Upper lobe of left lung (tissue), 6 donors: Measurements from ENCODE around the gene LRCOL1. TPM values are rescaled to one million over a fixed set of nuclear protein-coding genes. Genes with fewer than 3 reads are reported as not detected.
A peak's percentile ranks its signal among the peaks of the same experiment; 100 is the strongest.

Source experiments
- ATAC-seq, 2 donors: fragments of 200-7000 bp; cut with Tn5 transposase; one replicate each; pipeline ENCODE4 v1.9.1; 2022; ENCODE audit warnings: mild to moderate bottlenecking in 2 of 2, moderate library complexity in 2 of 2; ENCODE audit not compliant: low FRiP score in 2 of 2
- DNase-seq, 2 donors: peaks; one replicate each; pipeline ENCODE4 v3.0.0-alpha.2; 2019 to 2020
- H3K27ac ChIP-seq, 4 donors: fragments of 200-600 bp; sonication (generic); one replicate each; pipeline ENCODE4 v1.5.1; 2016 to 2019
- H3K27me3 ChIP-seq, 4 donors: fragments of 200-600 bp; sonication (generic); one replicate each; pipeline ENCODE4 v1.5.1; 2017 to 2019
- H3K36me3 ChIP-seq, 4 donors: fragments of 200-600 bp; sonication (generic); one replicate each; pipeline ENCODE4 v1.5.1; 2016 to 2019
- H3K4me1 ChIP-seq, 4 donors: fragments of 200-600 bp; sonication (generic); one replicate each; pipeline ENCODE4 v1.5.1; 2018 to 2019
- H3K4me3 ChIP-seq, 4 donors: fragments of 200-600 bp; sonication (generic); one replicate each; pipeline ENCODE4 v1.5.1; 2017 to 2019; ENCODE audit warnings: mild to moderate bottlenecking in 2 of 4, moderate library complexity in 1 of 4
- H3K9me3 ChIP-seq, 4 donors: fragments of 200-600 bp; sonication (generic); one replicate each; pipeline ENCODE4 v1.5.1; 2018 to 2019
- CTCF ChIP-seq, 6 experiments: fragments of 450-650 bp in 4 of 6; fragments of 200-600 bp in 2 of 6; sonication (generic) in 2 of 6; IDR thresholded peaks; one replicate each; pipeline ENCODE4 v1.5.1; 2016 to 2019; ENCODE audit warnings: antibody characterized with exemption in 6 of 6
- EP300 ChIP-seq, 4 donors: sonication (generic); formaldehyde crosslinking; IDR thresholded peaks; one replicate each; pipeline ENCODE4 v1.5.1; 2017; ENCODE audit warnings: antibody characterized with exemption in 4 of 4, control low read depth in 2 of 4
- POLR2A ChIP-seq, 4 donors: fragments of 450-650 bp; IDR thresholded peaks; one replicate each; pipeline ENCODE4 v1.5.1; 2016 to 2017; ENCODE audit warnings: antibody characterized with exemption in 4 of 4, mild to moderate bottlenecking in 2 of 4
- POLR2AphosphoS5 ChIP-seq, 2 donors: sonication (generic); formaldehyde crosslinking; IDR thresholded peaks; one replicate each; pipeline ENCODE4 v1.5.1; 2017; ENCODE audit warnings: antibody characterized with exemption in 2 of 2
- WGBS, 2 donors: methylation state at CpG; one replicate each; pipeline ENCODE4 v1.1.5; 2017 to 2018; 5-methylcytosine and 5-hydroxymethylcytosine counted together
- total RNA-seq, 6 donors: library from RNA; depleted of rRNA in 4 of 6; stranded (reverse); fragments of >200 nt in 4 of 6; gene quantifications; one replicate each; pipeline versions ENCODE4 v1.1.0 to v1.2.1, GENCODE V29; 2016 to 2021
- donor health status: DM: no; HTN: no; CAD: no; lungs with moderate emphysema.
- donor health status: DM: no; HTN: yes; CAD: no; lungs with severe emphysema.

LRCOL1 gene
- total RNA-seq, 6 donors from 2014 or later: 0.92 to 3.7 TPM; not detected in 4

GRCh38 chr12:132640936-132641335 lies 30.6 kb upstream of the LRCOL1 start:
- H3K36me3 ChIP-seq: peaks cover under 1 to 74% (median 47%) of the 10 kb centered on the region in 4 donors

GRCh38 chr12:132639956-132640520 lies 29.7 kb upstream of the LRCOL1 start:
- 90 to 96% methylated on average over 12 of the region's 12 CpGs for WGBS, 2 donors
- DNase-seq: no peak
- no peaks in the 10 kb centered on the region for H3K9me3 ChIP-seq
- H3K4me3 ChIP-seq: no peak overlapping the region
- TF ChIP-seq POLR2AphosphoS5 (IDR thresholded peaks at IDR 0.05) (no peak), POLR2A (IDR thresholded peaks at IDR 0.05) (no peak), CTCF (IDR thresholded peaks at IDR 0.05) (no peak), EP300 (IDR thresholded peaks at IDR 0.05) (no peak)
- peaks cover 5 to 80% (median 52%) of the 10 kb centered on the region in 4 donors for H3K36me3 ChIP-seq
- no peak overlapping the region for H3K27ac ChIP-seq
- no peaks in the 10 kb centered on the region for H3K27me3 ChIP-seq
- ATAC-seq: no peak
- H3K4me1 ChIP-seq: no peaks in the 10 kb centered on the region

More at GRCh38 chr12:132640936-132641335, 30.6 kb upstream of the LRCOL1 start:
- Histone ChIP-seq H3K27me3 (no peaks in the 10 kb centered on the region), H3K27ac (no peak overlapping the region), H3K9me3 (no peaks in the 10 kb centered on the region), H3K4me3 (no peak overlapping the region), H3K4me1 (no peaks in the 10 kb centered on the region)
- ATAC-seq (no peak), DNase-seq (no peak)
- TF ChIP-seq POLR2A (IDR thresholded peaks at IDR 0.05) (no peak), POLR2AphosphoS5 (IDR thresholded peaks at IDR 0.05) (no peak), EP300 (IDR thresholded peaks at IDR 0.05) (no peak)
- 79 to 93% methylated on average over 5 to 10 of the region's 10 CpGs for WGBS, 2 donors

DNA sequence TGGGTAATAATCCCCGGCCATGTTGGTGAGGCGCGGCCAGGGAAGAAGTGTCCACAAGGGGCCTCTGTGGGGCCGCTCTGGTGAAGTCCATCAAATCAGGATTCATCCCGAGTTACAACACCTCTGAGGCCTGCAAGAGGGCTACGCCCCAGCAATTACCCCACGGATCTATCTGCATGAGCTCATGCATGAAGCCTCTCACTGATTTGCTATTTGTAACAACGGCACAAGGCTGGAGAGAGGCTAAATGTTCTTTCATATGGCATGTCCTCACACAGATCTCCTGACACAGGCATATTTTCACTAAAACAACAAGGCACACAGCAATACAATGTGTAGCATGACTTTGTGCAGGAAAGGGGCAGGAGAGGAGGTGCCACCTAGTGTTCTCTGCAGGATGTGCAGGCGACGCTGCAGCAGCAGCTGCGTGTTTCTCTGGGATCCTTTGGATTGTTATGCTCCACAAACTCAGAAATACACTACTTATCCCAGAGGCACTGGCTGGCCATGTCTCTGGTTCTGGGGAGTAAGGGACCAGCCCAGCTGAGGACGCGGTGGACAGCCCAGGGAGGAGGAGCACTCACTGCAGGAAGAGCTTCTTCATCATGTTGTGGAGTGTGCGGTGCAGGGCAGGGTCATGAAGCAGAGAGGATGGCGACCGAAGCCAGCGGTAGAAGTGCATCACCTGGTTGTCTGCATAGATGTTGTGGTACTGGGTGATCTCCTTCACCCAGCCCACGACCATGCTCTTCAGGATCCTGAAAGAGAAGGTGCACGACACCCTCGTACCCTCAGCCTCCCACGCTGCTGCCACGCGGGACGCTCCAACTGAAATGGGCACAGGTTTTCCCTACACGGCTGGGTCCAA lies 28.4 kb upstream of the LRCOL1 start:
- Histone ChIP-seq H3K36me3 (peaks cover 5 to 91% (median 61%) of the 10 kb centered on the region in 4 donors), H3K4me1 (no peaks in the 10 kb centered on the region), H3K27ac (no peak overlapping the region), H3K27me3 (no peaks in the 10 kb centered on the region), H3K9me3 (no peaks in the 10 kb centered on the region), H3K4me3 (no peak overlapping the region)
- ATAC-seq (peak in 1 of 2 donors; percentile 89), DNase-seq (no peak)
- TF ChIP-seq CTCF (IDR thresholded peaks at IDR 0.05): peak in 4 of 6 experiments; percentile 45 to 57 (median 56)
- no peak for TF ChIP-seq EP300 (IDR thresholded peaks at IDR 0.05)
- TF ChIP-seq POLR2A (IDR thresholded peaks at IDR 0.05): no peak
- TF ChIP-seq POLR2AphosphoS5 (IDR thresholded peaks at IDR 0.05): no peak
- 84 to 85% methylated on average over 25 of the region's 25 CpGs for WGBS, 2 donors

DNA sequence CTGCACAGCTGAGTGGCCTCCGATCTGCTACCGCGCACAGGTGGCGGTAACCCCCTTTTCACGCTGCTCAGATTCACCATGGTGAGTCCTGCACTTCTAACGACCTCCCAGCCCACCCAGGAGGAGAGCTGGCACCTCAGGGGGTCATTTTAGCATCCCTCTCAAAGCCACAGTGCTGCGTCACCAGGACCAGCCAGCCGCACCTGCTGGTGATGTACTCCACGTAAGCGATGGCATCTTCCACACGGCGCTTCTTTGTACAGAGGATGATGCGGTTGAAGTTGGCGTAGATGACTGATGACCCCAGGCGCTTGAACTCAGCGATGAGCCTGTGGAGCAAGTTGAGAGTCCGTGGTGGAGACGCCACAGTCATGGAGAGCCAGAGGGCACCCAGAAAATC lies 27.4 kb upstream of the LRCOL1 start:
- no peaks in the 10 kb centered on the region for H3K9me3 ChIP-seq
- no peak for DNase-seq
- H3K4me1 ChIP-seq: no peaks in the 10 kb centered on the region
- no peak overlapping the region for H3K4me3 ChIP-seq
- no peak for ATAC-seq
- whole genome bisulfite sequencing, 2 donors: 92 to 94% methylated on average over 14 to 18 of the region's 18 CpGs
- TF ChIP-seq EP300 (IDR thresholded peaks at IDR 0.05): no peak
- no peak for TF ChIP-seq POLR2A (IDR thresholded peaks at IDR 0.05)
- no peak for TF ChIP-seq POLR2AphosphoS5 (IDR thresholded peaks at IDR 0.05)
- TF ChIP-seq CTCF (IDR thresholded peaks at IDR 0.05): no peak
- H3K27ac ChIP-seq: no peak overlapping the region
- H3K27me3 ChIP-seq: no peaks in the 10 kb centered on the region
- H3K36me3 ChIP-seq: peaks cover 5 to 89% (median 57%) of the 10 kb centered on the region in 4 donors
